Ectodermal cell (in vitro differentiated cells): ENCODE data around the gene ZNF827.

Experiments used
- H3K27ac ChIP-seq: 2 replicates; pipeline ENCODE4 v1.7.0; 2013; ENCODE audit warnings: mild to moderate bottlenecking, low read depth, low read length; ENCODE audit not compliant: insufficient read depth, poor library complexity, severe bottlenecking
- H3K27me3 ChIP-seq: 2 replicates; pipeline ENCODE4 v1.7.0; 2013; ENCODE audit warnings: mild to moderate bottlenecking, low read length; ENCODE audit not compliant: insufficient read depth, control insufficient read depth, poor library complexity, severe bottlenecking
- H3K36me3 ChIP-seq: one replicate; pipeline ENCODE4 v1.7.0; 2013; ENCODE audit warnings: low read length; ENCODE audit not compliant: control insufficient read depth, insufficient read depth
- H3K4me1 ChIP-seq: one replicate; pipeline ENCODE4 v1.7.0; 2013; ENCODE audit warnings: low read length; ENCODE audit not compliant: control insufficient read depth, insufficient read depth
- H3K4me3 ChIP-seq: 2 replicates; pipeline ENCODE4 v1.7.0; 2013; ENCODE audit warnings: low read depth, low read length, control low read depth; ENCODE audit not compliant: insufficient read depth
- H3K9me3 ChIP-seq: 2 replicates; pipeline ENCODE4 v1.7.0; 2013; ENCODE audit warnings: mild to moderate bottlenecking, low read length, moderate library complexity; ENCODE audit not compliant: control insufficient read depth
- WGBS, 2 experiments: methylation state at CpG; one replicate each; pipeline ENCODE4 v1.1.7; 2013; ENCODE audit warnings: missing lambda C conversion rate in 2 of 2; 5-methylcytosine and 5-hydroxymethylcytosine counted together

Gene ZNF827

GRCh38 chr4:145755802-145756201 is 182.8 kb downstream of the ZNF827 start:
- H3K4me3 ChIP-seq, result no peak overlapping the region
- H3K9me3 ChIP-seq, result no peaks in the 10 kb centered on the region
- whole genome bisulfite sequencing, 2 experiments, result 96 to 100% methylated on average over 2 of the region's 2 CpGs
- no peaks in the 10 kb centered on the region for H3K4me1 ChIP-seq
- H3K36me3 ChIP-seq, result peaks cover 10% of the 10 kb centered on the region
- H3K27me3 ChIP-seq, result no peaks in the 10 kb centered on the region
- no peak overlapping the region for H3K27ac ChIP-seq

- no peak overlapping the region for H3K4me3 ChIP-seq
- 92 to 99% methylated on average over 1 to 2 of the region's 2 CpGs for WGBS, 2 experiments
These were observed 195.0 kb downstream of the ZNF827 start for GRCh38 chr4:145743641-145744040.

GRCh38 chr4:145740806-145741205 is 197.8 kb downstream of the ZNF827 start:
- 99 to 100% methylated on average over 1 to 2 of the region's 2 CpGs for WGBS, 2 experiments
- no peaks in the 10 kb centered on the region for H3K9me3 ChIP-seq
- no peaks in the 10 kb centered on the region for H3K36me3 ChIP-seq
- no peaks in the 10 kb centered on the region for H3K27me3 ChIP-seq
- H3K4me1 ChIP-seq, result no peaks in the 10 kb centered on the region
- no peak overlapping the region for H3K27ac ChIP-seq
- H3K4me3 ChIP-seq, result no peak overlapping the region

More at GRCh38 chr4:145743641-145744040, 195.0 kb downstream of the ZNF827 start:
- Histone ChIP-seq H3K9me3 (no peaks in the 10 kb centered on the region), H3K27me3 (no peaks in the 10 kb centered on the region), H3K27ac (no peak overlapping the region), H3K36me3 (no peaks in the 10 kb centered on the region), H3K4me1 (no peaks in the 10 kb centered on the region)

- no peak overlapping the region for H3K27ac ChIP-seq
- no peaks in the 10 kb centered on the region for H3K4me1 ChIP-seq
- H3K36me3 ChIP-seq, result no peaks in the 10 kb centered on the region
- no peak overlapping the region for H3K4me3 ChIP-seq
- no peaks in the 10 kb centered on the region for H3K9me3 ChIP-seq
- H3K27me3 ChIP-seq, result no peaks in the 10 kb centered on the region
- 81 to 85% methylated on average over 5 of the region's 5 CpGs for WGBS, 2 experiments
These were observed 198.8 kb downstream of the ZNF827 start for GRCh38 chr4:145739845-145740244.

GRCh38 chr4:145736241-145736831 is 202.3 kb downstream of the ZNF827 start:
- Histone ChIP-seq H3K27ac (no peak overlapping the region), H3K4me1 (peaks cover 7% of the 10 kb centered on the region), H3K9me3 (no peaks in the 10 kb centered on the region), H3K36me3 (no peaks in the 10 kb centered on the region), H3K27me3 (no peaks in the 10 kb centered on the region), H3K4me3 (no peak overlapping the region)
- 93 to 94% methylated on average over 9 of the region's 9 CpGs for WGBS, 2 experiments

GRCh38 chr4:145735827-145736226 is 202.8 kb downstream of the ZNF827 start:
- Histone ChIP-seq H3K36me3 (no peaks in the 10 kb centered on the region), H3K27me3 (no peaks in the 10 kb centered on the region), H3K9me3 (no peaks in the 10 kb centered on the region), H3K4me3 (no peak overlapping the region), H3K4me1 (peaks cover 7% of the 10 kb centered on the region), H3K27ac (no peak overlapping the region)
- WGBS, 2 experiments, result 94% methylated on average over 4 of the region's 4 CpGs

GRCh38 chr4:145735347-145735675 is 203.3 kb downstream of the ZNF827 start:
- H3K9me3 ChIP-seq, result no peaks in the 10 kb centered on the region
- no peaks in the 10 kb centered on the region for H3K27me3 ChIP-seq
- peak overlapping the region; percentile 57 for H3K27ac ChIP-seq
- 49 to 66% methylated on average over 2 of the region's 2 CpGs for WGBS, 2 experiments
- no peaks in the 10 kb centered on the region for H3K36me3 ChIP-seq
- peaks cover 7% of the 10 kb centered on the region for H3K4me1 ChIP-seq
- no peak overlapping the region for H3K4me3 ChIP-seq

- Histone ChIP-seq H3K36me3 (no peaks in the 10 kb centered on the region), H3K4me1 (peaks cover 7% of the 10 kb centered on the region), H3K27me3 (no peaks in the 10 kb centered on the region), H3K9me3 (no peaks in the 10 kb centered on the region), H3K27ac (peak overlapping the region; percentile 57), H3K4me3 (no peak overlapping the region)
- WGBS, 2 experiments, result 80 to 81% methylated on average over 14 of the region's 14 CpGs
These were observed 203.9 kb downstream of the ZNF827 start for GRCh38 chr4:145734576-145735346.

- no peaks in the 10 kb centered on the region for H3K36me3 ChIP-seq
- no peaks in the 10 kb centered on the region for H3K9me3 ChIP-seq
- no peak overlapping the region for H3K27ac ChIP-seq
- 92 to 97% methylated on average over 7 of the region's 7 CpGs for WGBS, 2 experiments
- H3K27me3 ChIP-seq, result no peaks in the 10 kb centered on the region
- no peak overlapping the region for H3K4me3 ChIP-seq
- H3K4me1 ChIP-seq, result peaks cover 7% of the 10 kb centered on the region
These were observed 204.6 kb downstream of the ZNF827 start for GRCh38 chr4:145734031-145734430.

- Histone ChIP-seq H3K4me3 (peak overlapping the region; percentile 50), H3K9me3 (no peaks in the 10 kb centered on the region), H3K4me1 (peaks cover 7% of the 10 kb centered on the region), H3K36me3 (no peaks in the 10 kb centered on the region), H3K27me3 (no peaks in the 10 kb centered on the region), H3K27ac (peak overlapping the region; percentile 95)
- WGBS, 2 experiments, result 3 to 4% methylated on average over 80 to 81 of the region's 81 CpGs
These were observed 205.4 kb downstream of the ZNF827 start for GRCh38 chr4:145732895-145733880.
